Medulla oblongata (tissue), 1 donor: ENCODE measurements around the gene CDH4.

ENCODE experiments used
- DNase-seq: peaks from one replicate; pipeline ENCODE4 v3.0.0-alpha.2; 2015; ENCODE audit errors: extremely low spot score

Gene CDH4

DNA sequence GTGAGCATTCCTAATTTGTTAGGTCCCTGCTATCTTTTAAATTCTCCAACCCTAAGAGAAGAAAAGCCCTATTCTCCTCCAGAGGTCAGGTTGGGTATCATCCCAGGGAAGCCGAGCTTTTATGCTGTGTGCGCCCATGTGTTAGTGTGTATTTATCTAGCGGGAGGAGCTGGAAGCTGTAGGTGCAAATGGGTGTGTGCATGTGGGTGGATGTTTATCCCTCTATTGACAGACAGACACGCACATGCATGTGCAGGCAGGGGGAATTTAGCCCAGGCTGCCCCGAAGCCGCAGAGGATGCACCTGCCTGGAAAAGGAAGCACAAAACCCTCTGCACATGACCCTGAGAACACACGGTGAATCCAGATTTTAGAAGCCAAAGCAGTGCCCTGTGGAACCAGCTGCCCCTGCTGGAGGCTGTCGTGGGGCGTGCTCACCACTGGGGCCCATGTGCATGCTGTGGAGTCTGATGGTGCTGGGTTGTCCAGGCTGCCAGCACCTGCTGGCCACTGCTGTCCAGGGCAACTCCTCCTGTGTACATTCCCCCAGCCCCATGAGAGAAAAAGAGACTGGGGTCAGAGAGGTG is 416.1 kb downstream of the CDH4 start:
- no peak for DNase-seq

DNA sequence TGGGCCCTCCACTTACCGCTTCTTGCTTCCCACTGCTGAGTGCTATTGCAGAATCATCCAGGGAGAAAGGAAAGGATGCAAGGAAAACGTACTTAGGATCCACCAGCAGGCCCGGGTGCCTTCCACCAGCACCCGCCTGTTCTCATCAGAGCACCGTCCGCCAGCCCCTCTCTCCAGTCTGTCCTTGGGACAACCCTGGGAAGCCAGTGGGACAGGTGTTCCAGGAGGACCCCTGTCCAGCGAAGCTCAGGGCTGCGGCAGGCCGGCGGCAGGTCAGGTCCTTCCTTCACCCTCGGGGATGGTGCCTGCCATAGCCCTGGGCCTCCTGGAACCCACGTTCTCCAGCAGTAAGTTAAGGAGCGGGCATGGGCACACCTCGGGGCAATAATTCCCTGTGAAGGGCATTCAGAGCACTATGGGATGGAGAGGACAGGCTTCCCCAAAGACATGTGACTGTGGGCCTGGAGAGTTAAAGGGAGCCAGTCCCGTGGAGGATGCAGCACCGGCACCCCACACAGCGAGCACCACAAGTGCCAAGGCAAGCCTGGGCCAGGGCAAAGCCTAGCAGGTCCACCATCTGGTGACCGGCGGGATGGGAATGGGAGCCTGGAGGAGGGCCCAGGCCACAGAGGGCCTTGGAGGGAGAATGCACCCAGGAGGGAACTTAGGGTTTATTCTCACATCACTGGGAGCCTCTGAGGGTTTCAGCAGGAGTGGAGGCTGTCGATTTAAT is 416.9 kb downstream of the CDH4 start:
- DNase-seq: no peak

DNA sequence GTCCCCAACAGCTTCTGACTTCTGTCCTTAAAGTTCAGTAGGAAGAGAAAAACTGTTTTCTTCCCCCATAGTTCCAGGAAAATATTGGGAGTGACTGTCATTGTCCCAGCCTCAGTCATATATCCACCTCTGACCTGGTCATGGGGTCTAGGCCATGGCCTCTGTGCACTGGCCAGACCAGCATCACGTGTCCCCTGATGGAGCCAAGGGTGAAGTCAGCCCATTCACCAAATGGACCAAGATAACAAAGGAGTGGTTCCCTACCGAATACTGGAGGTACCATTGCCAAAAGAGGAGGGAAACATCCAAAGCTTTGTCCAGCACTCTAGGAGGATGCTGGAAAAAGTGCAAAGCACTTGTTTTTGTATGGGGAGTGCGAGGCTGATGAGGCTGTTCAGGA is 418.2 kb downstream of the CDH4 start:
- DNase-seq: no peak

DNA sequence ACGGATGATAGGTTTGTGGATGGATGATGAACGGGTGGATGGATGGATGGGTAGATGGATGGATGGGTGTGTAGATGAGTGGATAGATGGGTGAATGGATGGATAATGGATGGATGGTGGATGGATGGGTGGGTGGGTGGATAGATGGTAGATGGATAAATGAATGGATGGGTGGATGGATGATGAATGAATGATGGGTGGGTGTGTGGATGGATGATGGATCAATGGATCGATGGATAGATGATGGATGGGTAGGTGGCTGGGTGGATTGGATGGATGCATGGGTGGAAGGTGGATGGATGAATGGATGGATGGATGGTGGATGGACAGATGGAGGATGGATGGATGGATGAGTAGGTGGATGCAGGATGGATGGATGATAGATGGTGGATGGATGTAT is 419.5 kb downstream of the CDH4 start:
- DNase-seq: no peak

DNA sequence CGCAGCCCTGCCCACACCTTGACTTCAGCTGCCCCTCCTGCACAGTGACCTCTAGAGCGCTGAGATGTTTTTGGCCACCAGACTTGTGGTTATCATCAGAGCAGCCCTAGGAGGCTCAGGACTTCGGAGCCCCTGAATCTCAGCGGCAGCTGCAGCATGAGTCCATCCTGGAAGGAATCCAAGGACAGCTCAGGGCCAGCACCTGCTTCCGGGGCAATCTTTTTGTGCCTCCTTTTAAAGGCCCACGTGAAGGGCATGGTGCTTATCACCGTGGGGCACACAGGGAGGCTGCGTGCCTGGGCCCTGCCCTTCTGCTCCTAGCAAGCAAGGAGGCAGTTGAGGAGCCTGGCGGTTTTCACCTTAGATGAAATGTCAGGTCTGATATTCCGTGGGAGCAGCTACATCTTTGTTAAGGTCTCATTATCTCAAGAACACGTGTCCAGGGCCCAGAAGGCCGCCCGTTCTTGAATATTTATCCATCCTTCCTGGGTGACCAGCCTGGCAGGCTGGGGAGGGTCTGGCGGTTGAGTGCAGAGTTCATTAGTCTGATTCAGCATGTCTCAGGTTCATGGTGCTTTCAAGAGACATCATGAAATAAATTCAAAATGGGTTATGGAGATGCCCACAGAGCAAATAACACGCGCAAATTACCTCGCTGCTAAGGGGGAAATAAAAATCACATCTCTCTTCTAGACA is 421.2 kb downstream of the CDH4 start:
- DNase-seq: no peak

- DNase-seq: no peak
Observed at GRCh38 chr20:61674121-61674520, 422.1 kb downstream of the CDH4 start.

DNA sequence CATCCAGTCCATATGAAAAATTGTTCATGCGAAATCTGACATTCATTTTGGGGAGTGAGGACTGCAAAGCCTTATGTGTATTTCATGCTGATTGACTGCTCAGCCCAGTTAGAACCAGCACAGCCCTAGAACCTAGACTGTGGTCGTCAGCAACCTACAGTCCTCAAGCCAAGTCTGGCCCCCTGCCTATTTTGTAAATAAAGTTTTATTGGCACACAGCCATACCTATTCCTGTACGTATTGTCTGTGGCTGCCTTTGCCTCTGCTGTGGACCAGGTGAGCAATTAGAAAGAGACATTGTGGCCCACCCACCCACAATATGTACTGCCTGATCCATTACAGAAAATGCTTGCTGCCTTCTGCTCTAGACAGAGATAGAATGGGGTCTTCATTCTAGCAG is 422.6 kb downstream of the CDH4 start:
- DNase-seq: no peak

GRCh38 chr20:61677928-61678327 is 425.9 kb downstream of the CDH4 start:
- DNase-seq: no peak

- DNase-seq: no peak
Observed at GRCh38 chr20:61678437-61678836, 426.4 kb downstream of the CDH4 start.

DNA sequence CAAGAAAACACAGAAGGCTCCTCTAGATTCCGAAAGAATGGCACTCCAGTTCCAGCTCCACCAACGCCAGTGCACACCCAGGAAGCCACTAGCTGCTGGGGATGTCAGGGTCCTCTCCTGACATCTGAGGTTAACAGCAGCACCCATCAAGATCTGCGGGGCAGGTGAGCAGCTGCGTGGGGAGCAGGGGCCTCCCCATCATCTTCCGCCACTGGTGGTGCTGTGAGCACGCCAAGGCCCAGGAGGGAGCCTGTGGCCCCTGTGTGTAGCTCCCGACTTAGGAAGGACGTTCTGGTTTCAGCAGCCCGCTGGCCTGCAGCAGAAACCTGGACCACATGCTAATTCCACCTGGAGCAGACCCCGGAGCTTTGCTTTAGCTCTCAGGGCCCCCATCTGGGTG is 427.4 kb downstream of the CDH4 start:
- no peak for DNase-seq

DNA sequence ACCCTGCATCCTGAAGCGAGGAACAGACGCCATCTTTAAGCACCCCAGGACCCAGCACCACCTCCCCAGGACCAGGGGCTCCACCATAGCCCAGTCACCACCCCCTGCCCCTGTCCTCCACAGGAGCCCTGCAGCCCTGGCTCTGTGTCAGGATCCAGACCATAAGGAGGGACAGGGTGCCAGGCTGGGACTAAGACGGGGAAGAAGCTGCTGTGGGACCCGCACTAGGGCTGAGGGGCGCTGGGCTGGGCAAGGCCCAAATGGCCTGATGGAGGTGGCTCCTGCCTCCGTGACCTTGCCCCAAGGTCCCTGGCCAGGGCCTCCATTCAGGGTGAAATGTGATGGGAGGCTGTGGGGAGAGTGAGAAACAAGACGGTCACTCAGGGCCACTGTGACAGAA is 428.0 kb downstream of the CDH4 start:
- DNase-seq: no peak

GRCh38 chr20:61682114-61682995 is 430.3 kb downstream of the CDH4 start:
- DNase-seq: no peak

DNA sequence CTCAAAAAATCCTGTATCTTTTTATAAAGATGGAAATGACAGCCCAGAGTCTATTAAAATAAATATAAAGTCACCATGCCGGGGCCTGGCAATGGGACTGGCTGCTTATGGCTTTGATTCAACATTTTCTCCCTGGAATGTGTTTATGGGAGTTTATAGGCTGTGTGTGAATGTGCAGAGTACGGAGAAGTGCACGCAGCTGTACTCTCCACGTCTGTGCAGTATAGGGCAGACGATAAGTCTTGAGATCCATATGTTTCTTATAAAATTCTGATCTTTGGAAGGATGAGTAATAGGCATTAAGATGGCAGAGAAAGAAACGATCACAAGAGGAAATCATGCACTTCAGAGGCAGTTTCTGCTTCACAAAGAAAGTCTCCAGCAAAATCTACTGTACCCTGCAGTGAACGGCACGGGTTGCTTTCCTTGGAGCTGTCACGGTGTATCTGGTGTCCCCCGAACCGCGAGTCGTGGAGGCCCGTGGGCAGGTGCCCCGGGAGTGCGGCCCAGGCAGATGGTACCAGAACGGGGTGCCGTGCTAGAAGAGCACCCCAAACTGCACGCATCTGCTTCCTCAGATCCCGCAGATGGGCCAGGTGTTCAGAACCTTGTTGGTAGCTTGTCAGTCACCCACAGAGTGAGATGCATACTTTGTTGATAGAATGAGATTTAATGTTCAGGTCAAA is 431.1 kb downstream of the CDH4 start:
- DNase-seq: no peak

DNA sequence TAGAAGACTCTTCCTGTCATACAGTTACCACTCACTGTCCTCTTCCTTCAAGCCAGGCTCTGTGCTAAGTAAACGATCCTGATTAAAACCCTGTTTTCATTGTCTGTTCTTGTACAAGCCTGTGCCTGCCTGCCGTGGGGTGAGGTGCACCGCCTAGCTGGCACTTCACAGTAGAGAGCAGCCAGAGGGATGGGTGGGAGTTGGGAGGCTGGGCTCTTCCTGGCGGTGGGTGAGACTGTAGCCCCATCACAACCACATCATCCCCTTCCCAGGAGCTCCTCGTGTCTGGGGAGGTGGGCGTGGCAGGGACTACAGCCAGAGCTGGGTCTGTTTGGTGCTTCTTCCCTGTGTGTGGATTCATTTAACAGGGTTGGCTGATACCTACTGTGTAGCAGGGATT is 431.7 kb downstream of the CDH4 start:
- DNase-seq: peak; percentile 21

DNA sequence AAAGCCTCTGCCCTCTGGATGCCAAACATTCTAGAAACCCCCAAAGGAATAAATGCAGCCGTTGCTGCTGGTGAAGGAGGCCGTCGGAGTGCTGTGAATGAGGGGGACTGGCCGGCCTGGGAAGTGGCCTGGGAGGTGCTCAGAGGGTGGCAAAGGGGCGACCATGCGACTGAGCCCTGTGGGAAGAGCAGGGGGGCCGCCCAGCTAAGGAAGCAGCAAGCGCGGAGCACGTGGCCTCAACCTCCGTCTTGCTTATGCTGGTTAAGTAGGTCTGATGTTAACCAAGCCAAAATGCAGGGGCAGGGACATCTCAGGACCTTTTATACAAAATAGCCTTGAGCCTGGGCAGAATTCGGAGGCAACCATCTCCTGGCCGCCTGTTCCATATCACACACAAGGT is 432.1 kb downstream of the CDH4 start:
- no peak for DNase-seq

DNA sequence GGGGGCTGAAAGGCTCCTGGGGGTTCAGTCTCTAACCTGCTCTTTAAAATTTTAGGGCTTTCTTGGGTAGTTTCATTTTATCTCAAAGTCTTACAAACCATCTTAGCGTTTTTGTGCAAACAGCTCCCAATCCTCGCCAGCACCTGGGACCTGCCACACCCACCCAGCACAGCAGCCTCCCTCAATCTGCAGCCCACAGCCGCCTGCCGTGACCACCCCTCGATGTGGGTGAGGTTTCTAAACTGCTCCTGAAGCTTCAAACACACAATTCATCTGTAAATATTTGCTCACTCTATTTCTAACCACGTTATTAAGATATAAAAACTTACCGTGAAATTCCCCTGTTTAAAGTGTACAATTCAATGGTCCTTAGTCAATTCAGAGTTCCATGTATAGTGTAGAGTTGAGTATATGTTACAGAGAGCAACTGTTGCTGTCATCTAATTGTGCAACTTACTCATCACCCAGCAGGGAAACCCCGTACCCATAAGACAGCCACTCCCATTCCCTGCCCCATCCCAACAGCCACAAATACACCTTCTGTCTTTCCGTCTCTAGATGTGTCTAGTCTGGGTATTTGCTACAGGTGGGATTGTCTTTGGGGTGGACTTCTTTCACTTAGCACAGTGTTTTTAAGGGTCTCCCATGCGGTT is 432.6 kb downstream of the CDH4 start:
- DNase-seq: no peak

DNA sequence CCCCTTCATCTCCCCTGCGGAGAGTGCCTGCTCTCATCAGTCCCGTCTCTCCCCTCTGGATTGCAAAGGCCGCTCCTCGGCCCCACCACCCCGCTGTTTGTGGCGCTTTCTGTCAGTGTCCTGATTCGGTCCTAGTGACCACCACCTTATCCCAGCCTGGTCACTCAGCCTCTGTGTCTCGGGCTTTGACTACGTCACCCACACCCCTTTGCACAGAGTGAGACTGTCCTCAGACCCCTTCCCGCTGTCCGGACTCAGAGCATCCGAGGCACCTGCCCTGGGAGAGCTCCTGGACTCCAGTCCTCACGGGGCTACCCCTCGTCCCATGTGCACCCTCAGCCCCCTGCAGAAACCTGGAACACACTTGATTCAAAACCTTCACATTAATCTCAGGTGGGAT is 433.4 kb downstream of the CDH4 start:
- no peak for DNase-seq

- no peak for DNase-seq
Observed at GRCh38 chr20:61686051-61686936, 434.2 kb downstream of the CDH4 start.

DNA sequence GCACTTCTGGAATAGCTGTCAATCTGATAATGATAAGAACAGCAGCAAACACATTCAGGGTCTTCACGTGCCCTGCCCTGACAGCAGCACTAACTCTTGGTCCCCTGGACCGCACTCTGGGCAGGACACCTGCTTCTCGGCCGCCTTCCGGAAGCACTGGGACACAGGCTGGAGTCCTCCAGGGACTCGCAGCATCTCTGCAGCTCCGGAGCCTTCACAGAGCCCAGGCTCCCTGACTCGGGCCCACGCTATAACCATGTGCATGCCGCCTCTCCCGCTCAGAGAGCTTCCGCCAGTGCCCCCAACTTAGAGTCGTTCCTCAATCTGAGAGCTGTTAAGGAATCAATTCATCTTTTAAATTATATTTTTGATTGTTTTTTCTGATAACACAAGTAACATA is 436.4 kb downstream of the CDH4 start:
- DNase-seq: no peak

DNA sequence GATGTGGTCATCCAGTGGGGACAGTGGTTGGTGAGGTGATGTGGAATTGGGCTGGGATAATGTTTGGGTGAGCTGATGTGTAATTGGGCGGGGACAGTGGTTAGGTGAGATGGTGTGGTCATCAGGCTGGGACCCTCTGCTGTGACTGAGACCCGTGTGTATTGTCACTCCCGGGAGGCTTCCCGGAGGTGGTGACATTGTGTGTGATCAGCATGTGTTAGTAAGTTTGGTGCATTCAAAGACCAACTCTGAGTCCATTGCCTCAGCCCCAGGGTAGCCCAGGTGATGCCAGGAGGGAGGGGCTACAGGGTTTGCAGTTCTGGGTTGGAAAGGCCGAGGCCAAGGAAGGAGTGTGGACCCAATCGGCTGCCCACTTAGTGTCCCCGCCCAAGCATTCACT is 438.1 kb downstream of the CDH4 start:
- DNase-seq: no peak
